ENCODE data around the gene TTC3.
"Not testable (repeated sequence)": the region's sequence is repeated elsewhere in the genome, so short reads cannot be mapped to it uniquely, and the experiment has no call there.

Gene TTC3

DNA sequence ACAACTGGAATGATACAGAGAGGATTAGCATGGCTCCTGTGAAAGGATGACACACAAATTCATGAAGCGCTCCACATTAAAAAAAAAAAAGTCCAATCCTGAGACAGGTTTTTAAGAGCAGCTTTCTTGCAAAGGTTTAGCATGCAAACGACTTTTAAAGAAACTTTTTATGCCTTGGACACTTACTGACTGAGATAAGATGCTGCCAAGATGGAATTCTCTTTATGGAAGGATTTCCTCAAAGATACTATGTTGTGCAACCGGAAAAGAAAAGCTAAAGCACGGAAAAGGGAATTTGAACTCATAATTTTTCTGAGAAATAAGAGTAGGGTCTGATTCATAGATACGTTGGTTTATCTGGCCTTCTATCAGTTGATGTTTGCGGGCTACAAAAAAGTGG lies 27.5 kb upstream of the TTC3 start:
- Histone ChIP-seq H3K79me2 (no peaks in the 10 kb centered on the region), H3K27me3 (ENCODE audit: control insufficient read depth, insufficient read depth, low read length) (no peaks in the 10 kb centered on the region), H2AFZ (no peak overlapping the region), H3K4me3 (ENCODE audit: low read depth, low read length) (no peak overlapping the region), H3K4me2 (ENCODE audit: low read length) (no peak overlapping the region), H3K9me3 (ENCODE audit: control insufficient read depth, low read length) (no peaks in the 10 kb centered on the region), H3K27ac (no peak overlapping the region), H3K9ac (no peak overlapping the region), H3K4me1 (no peaks in the 10 kb centered on the region), H3K36me3 (ENCODE audit: control insufficient read depth, insufficient read depth, low read length) (no peaks in the 10 kb centered on the region)
- TF ChIP-seq, protein P1, sequence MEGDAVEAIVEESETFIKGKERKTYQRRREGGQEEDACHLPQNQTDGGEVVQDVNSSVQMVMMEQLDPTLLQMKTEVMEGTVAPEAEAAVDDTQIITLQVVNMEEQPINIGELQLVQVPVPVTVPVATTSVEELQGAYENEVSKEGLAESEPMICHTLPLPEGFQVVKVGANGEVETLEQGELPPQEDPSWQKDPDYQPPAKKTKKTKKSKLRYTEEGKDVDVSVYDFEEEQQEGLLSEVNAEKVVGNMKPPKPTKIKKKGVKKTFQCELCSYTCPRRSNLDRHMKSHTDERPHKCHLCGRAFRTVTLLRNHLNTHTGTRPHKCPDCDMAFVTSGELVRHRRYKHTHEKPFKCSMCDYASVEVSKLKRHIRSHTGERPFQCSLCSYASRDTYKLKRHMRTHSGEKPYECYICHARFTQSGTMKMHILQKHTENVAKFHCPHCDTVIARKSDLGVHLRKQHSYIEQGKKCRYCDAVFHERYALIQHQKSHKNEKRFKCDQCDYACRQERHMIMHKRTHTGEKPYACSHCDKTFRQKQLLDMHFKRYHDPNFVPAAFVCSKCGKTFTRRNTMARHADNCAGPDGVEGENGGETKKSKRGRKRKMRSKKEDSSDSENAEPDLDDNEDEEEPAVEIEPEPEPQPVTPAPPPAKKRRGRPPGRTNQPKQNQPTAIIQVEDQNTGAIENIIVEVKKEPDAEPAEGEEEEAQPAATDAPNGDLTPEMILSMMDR (IDR thresholded peaks at IDR 0.05): no peak

DNA sequence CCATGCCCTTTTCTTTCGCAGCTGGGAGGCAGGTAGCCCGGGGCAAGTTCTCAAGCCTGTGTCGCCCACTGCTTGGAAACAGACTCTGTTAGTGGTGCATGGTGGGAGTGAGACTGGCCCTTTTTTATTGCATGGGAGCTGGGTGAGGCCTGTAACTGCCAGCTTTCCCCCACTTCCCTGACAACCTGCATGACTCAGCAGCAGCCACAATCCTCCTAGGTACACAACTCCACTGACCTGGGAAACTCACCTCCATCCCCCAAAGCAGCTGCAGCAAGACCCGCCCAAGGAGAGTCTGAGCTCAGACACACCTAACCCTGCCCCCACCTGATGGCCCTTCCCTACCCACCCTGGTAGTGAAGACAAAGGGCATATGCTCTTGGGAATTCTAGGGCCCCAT lies 26.0 kb upstream of the TTC3 start:
- TF ChIP-seq, protein P1 (IDR thresholded peaks at IDR 0.05): no peak
- Histone ChIP-seq H3K27ac (no peak overlapping the region), H3K9ac (no peak overlapping the region), H3K9me3 (ENCODE audit: control insufficient read depth, low read length) (no peaks in the 10 kb centered on the region), H3K4me1 (no peaks in the 10 kb centered on the region), H3K4me2 (ENCODE audit: low read length) (no peak overlapping the region), H3K79me2 (no peaks in the 10 kb centered on the region), H2AFZ (no peak overlapping the region), H3K27me3 (ENCODE audit: control insufficient read depth, insufficient read depth, low read length) (no peaks in the 10 kb centered on the region), H3K36me3 (ENCODE audit: control insufficient read depth, insufficient read depth, low read length) (no peaks in the 10 kb centered on the region), H3K4me3 (ENCODE audit: low read depth, low read length) (no peak overlapping the region)

DNA sequence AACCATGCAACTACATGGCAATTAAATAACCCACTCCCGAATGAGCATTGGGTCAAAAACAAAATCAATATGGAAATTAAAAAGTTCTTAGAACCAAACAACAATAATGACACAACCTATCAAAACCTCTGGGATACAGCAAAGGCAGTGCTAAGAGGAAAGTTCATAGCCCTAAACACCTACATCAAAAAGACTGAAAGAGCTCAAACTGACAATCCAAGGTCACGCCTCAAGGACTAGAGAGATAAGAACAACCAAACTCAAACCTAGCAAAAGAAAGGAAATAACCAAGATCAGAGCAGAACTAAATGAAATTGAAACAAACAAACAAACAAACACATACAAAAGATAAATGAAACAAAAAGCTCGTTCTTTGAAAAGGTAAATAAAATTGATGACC lies 23.3 kb upstream of the TTC3 start:
- H3K4me3 ChIP-seq (ENCODE audit: low read depth, low read length); H3K79me2 ChIP-seq; H3K27ac ChIP-seq; H3K36me3 ChIP-seq (ENCODE audit: control insufficient read depth, insufficient read depth, low read length); H3K9ac ChIP-seq; H3K27me3 ChIP-seq (ENCODE audit: control insufficient read depth, insufficient read depth, low read length); H3K9me3 ChIP-seq (ENCODE audit: control insufficient read depth, low read length); H3K4me2 ChIP-seq (ENCODE audit: low read length); H2AFZ ChIP-seq; H3K4me1 ChIP-seq: not testable (repeated sequence)

DNA sequence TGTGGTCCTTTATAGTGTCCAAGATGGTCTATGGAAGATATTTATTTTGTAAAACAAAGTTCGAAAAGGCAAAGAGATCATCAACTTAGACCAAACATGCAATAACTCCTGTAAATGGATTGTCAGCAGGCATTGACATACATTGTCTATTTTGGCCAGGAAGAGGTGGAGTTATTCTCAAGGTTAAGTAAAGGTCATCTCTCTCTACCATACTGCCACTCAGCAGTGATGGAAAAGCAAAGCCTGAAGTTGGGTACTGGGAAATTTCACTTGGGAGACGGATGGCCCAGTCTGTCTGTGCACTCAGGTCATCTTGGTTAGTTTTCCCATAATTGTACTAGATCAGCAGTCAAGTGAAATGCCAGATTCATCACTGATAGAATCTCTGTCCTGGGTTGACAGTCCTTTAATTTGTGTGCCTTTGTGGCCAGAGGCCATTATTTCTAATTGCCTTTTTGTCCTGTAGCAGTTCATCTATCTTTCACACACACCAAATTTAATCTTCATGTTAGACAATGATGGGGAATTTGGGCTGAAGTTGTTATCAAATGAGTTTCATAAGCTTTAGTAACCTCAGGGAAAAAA lies 17.7 kb upstream of the TTC3 start:
- H3K36me3 ChIP-seq (ENCODE audit: control insufficient read depth, insufficient read depth, low read length): no peaks in the 10 kb centered on the region
- no peaks in the 10 kb centered on the region for H3K9me3 ChIP-seq (ENCODE audit: control insufficient read depth, low read length)
- no peak overlapping the region for H3K4me3 ChIP-seq (ENCODE audit: low read depth, low read length)
- no peaks in the 10 kb centered on the region for H3K27me3 ChIP-seq (ENCODE audit: control insufficient read depth, insufficient read depth, low read length)
- no peaks in the 10 kb centered on the region for H3K79me2 ChIP-seq
- no peak overlapping the region for H3K27ac ChIP-seq
- H3K9ac ChIP-seq: no peak overlapping the region
- H3K4me2 ChIP-seq (ENCODE audit: low read length): no peak overlapping the region
- TF ChIP-seq, protein P1 (IDR thresholded peaks at IDR 0.05): no peak
- no peak overlapping the region for H2AFZ ChIP-seq
- H3K4me1 ChIP-seq: no peaks in the 10 kb centered on the region

DNA sequence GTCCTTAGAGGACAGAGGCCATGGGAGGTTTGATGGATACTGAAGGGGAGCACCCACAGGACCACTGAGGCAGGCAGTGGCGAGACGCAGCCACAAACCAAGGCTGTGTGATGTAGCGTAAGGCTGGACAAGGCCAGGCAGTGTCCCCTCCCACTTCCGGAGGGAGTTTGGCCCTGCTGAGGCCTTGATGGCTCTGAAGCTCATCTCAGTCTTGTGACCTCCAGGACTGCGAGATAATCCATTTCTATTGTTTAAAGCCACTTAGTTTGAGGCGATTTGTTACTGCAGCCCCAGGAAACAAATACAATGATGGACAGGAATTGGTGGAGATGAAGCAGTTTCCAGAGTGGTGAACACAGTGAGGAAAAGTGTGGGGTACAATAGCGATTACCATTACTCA lies 15.4 kb upstream of the TTC3 start:
- Histone ChIP-seq H3K27ac (no peak overlapping the region), H3K4me3 (ENCODE audit: low read depth, low read length) (no peak overlapping the region), H3K4me1 (no peaks in the 10 kb centered on the region), H3K27me3 (ENCODE audit: control insufficient read depth, insufficient read depth, low read length) (no peaks in the 10 kb centered on the region), H3K9ac (no peak overlapping the region), H2AFZ (no peak overlapping the region), H3K9me3 (ENCODE audit: control insufficient read depth, low read length) (no peaks in the 10 kb centered on the region), H3K36me3 (ENCODE audit: control insufficient read depth, insufficient read depth, low read length) (no peaks in the 10 kb centered on the region), H3K79me2 (no peaks in the 10 kb centered on the region), H3K4me2 (ENCODE audit: low read length) (no peak overlapping the region)
- TF ChIP-seq, protein P1 (IDR thresholded peaks at IDR 0.05): no peak
